Activated CD8-positive, alpha-beta T cell treated with anti-CD3 and anti-CD28 coated beads for 36 hours (primary cell): ENCODE data around the gene XRCC5. TPM values are rescaled to one million over a fixed set of nuclear protein-coding genes. Genes with fewer than 3 reads are reported as not detected.

Experiments
- ATAC-seq: fragments of 200-7000 bp; cut with Tn5 transposase; one replicate; pipeline ENCODE4 v1.10.0; 2021; ENCODE audit warnings: mild to moderate bottlenecking, moderate library complexity
- CTCF ChIA-PET: fragments of 350-600 bp; sonication (Branson Sonifier 250); formaldehyde crosslinking; loops from one replicate; lab custom pipeline; 2021; ENCODE audit warnings: antibody characterized with exemption; lab: Charles Lee
- POLR2A ChIA-PET: fragments of 350-600 bp; sonication (Branson Sonifier 250); formaldehyde crosslinking; loops from one replicate; lab custom pipeline; 2021; ENCODE audit warnings: antibody characterized with exemption; lab: Charles Lee
- DNase-seq: peaks from one replicate; pipeline ENCODE4 v3.0.0-alpha.2; 2020
- H3K27ac Mint-ChIP-seq: one replicate; pipeline ENCODE4 v1.8.0; 2021; ENCODE audit warnings: mild to moderate bottlenecking, mixed read lengths
- H3K27me3 Mint-ChIP-seq: one replicate; pipeline ENCODE4 v1.8.0; 2021; ENCODE audit warnings: mixed read lengths
- H3K36me3 Mint-ChIP-seq: one replicate; pipeline ENCODE4 v1.8.0; 2021; ENCODE audit warnings: low read depth, mixed read lengths
- H3K4me1 Mint-ChIP-seq: one replicate; pipeline ENCODE4 v1.8.0; 2021; ENCODE audit warnings: low read depth, mixed read lengths
- H3K4me3 Mint-ChIP-seq: one replicate; pipeline ENCODE4 v1.8.0; 2021; ENCODE audit warnings: mild to moderate bottlenecking, moderate library complexity, mixed read lengths
- H3K9me3 Mint-ChIP-seq: one replicate; pipeline ENCODE4 v1.8.0; 2021; ENCODE audit warnings: mixed read lengths
- CTCF ChIP-seq: fragments of 200-600 bp; IDR thresholded peaks from one replicate; pipeline ENCODE4 v1.8.0; 2022; ENCODE audit warnings: antibody characterized with exemption, mild to moderate bottlenecking
- intact Hi-C: fragments of 100-400 bp; cut with micrococcal nuclease; formaldehyde crosslinking; loops from one replicate; pipeline ENCODE4 v1.10.0; 2022
- total RNA-seq, 2 experiments: library from RNA; stranded (reverse); gene quantifications; one replicate each; pipeline ENCODE4 v1.2.3, GENCODE V29; 2021

The XRCC5 gene
- total RNA-seq, 2 experiments from 2014 or later: 541 to 544 TPM

DNA sequence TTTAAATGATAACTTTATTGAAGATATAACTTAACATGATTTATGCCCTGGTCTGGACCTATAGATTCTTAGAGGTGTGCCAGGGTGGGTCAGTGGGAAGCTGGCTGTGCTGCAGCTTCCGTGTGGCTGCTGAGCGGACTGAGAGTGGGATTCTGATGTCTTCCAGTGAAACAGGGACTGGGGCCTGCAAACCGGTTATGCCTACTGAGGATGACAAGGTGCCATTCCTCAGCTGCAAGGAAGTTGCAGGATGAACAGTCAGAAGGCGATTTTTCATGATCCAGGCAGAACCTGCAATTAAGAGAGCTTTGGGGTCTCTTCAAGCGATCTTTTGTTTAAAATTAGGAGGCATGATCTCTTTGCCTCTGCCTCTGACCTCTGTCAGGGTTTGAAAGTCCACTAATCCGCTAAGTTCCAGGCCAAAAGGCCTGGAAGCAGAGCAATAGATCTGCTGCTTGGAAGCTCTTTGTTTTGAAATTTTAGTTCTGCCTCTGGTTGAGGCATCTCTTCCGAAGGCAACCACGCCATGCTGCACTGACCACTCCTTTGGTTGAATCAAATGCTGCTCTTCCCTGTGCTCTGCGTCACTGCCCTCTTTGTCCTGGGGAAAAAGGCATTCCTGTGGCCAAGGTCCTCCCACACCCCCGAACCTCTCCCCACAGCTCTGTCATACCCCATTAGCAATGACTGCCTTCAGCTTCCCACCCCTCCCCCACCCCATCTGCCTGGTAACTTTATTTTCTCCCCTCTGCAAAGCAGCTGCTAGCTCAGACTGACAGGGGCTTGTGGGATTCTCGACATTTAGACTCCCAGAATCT lies 25.5 kb upstream of the XRCC5 start:
- intact Hi-C loops: no loop called here
- no peaks in the 10 kb centered on the region for H3K9me3 Mint-ChIP-seq
- ChIA-PET POLR2A (interaction anchor here (0.5 to 7.0 kb wide), 7 partner anchors 9 to 418 kb away, joined by 3 to 41 read pairs (median 4); partner anchors contain the start of gene XRCC5), CTCF (interaction anchor here (0.8 to 4.1 kb wide), 7 partner anchors 10 to 77 kb away, joined by 3 to 18 read pairs (median 3); partner anchors contain the start of gene XRCC5)
- ATAC-seq (no peak), DNase-seq (peak; percentile 30)
- TF ChIP-seq CTCF: no peak
- peaks cover 51% of the 10 kb centered on the region for H3K4me1 Mint-ChIP-seq
- no peaks in the 10 kb centered on the region for H3K36me3 Mint-ChIP-seq
- H3K4me3 Mint-ChIP-seq: no peak overlapping the region
- H3K27ac Mint-ChIP-seq: peak overlapping the region; percentile 62
- H3K27me3 Mint-ChIP-seq: no peaks in the 10 kb centered on the region

- DNase-seq: peak; percentile 37
- peaks cover 53% of the 10 kb centered on the region for H3K4me1 Mint-ChIP-seq
- intact Hi-C loops: no loop called here
- ChIA-PET CTCF (interaction anchor here (0.7 to 4.1 kb wide), 7 partner anchors 9 to 52 kb away, joined by 3 to 18 read pairs (median 4); partner anchors contain the start of gene XRCC5), POLR2A (interaction anchor here (1.4 to 7.0 kb wide), 3 partner anchors 8 to 33 kb away, joined by 3 to 41 read pairs (median 20); partner anchors contain the start of gene XRCC5)
- no peaks in the 10 kb centered on the region for H3K27me3 Mint-ChIP-seq
- peak overlapping the region; percentile 24 for H3K4me3 Mint-ChIP-seq
- no peaks in the 10 kb centered on the region for H3K9me3 Mint-ChIP-seq
- ATAC-seq: peak; percentile 15
- H3K27ac Mint-ChIP-seq: peak overlapping the region; percentile 86
- no peak for TF ChIP-seq CTCF
- no peaks in the 10 kb centered on the region for H3K36me3 Mint-ChIP-seq
These were observed 24.6 kb upstream of the XRCC5 start for GRCh38 chr2:216084547-216084946.

DNA sequence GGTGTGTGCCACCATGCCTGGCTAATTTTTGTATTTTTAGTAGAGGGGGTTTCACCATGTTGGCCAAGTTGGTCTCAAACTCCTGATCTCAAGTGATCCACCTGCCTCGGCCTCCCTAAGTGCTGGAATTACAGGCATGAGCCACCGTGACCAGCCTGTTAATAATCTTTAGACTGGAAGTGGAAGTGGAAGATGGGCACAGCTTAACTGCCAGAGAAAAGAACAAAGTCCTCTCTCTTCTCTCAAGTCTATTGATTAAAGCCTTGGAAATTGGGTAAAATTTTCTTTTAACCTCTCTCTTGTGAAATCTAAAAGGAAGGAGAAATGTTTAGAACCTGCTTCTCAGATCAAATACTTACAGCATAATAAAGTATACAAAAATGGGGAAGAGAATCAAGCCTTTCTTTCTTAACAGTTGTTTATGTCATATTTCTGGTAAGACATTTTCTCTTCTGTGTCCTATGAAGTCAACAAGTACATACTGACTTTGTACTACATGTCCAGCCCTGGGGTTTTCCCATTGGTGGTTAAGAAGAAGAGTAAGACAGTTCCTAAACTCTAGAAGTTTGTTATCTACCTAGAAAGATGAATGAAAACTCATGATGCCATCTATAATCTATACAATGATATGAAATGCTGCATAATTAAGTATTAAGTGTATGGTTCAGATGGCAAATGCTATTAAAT lies 22.8 kb upstream of the XRCC5 start:
- ATAC-seq: no peak
- DNase-seq: no peak
- no peaks in the 10 kb centered on the region for H3K36me3 Mint-ChIP-seq
- H3K4me1 Mint-ChIP-seq: peaks cover 61% of the 10 kb centered on the region
- no peaks in the 10 kb centered on the region for H3K27me3 Mint-ChIP-seq
- no peak overlapping the region for H3K4me3 Mint-ChIP-seq
- H3K27ac Mint-ChIP-seq: no peak overlapping the region
- H3K9me3 Mint-ChIP-seq: no peaks in the 10 kb centered on the region
- ChIA-PET CTCF (interaction anchor here (4.1 kb wide), 1 partner anchor 27 kb away, joined by 11 read pairs; no protein-coding TSS in a partner anchor), POLR2A (interaction anchor here (7.0 kb wide), 1 partner anchor 22 kb away, joined by 41 read pairs; the partner anchor contains the start of gene XRCC5)
- intact Hi-C loops: no loop called here
- no peak for TF ChIP-seq CTCF

GRCh38 chr2:216090369-216090786 lies 18.8 kb upstream of the XRCC5 start:
- H3K4me1 Mint-ChIP-seq: peaks cover 25% of the 10 kb centered on the region
- intact Hi-C loops: no loop called here
- no peaks in the 10 kb centered on the region for H3K36me3 Mint-ChIP-seq
- POLR2A ChIA-PET: interaction anchor here (0.8 to 2.5 kb wide), 2 partner anchors 19 to 29 kb away, joined by 3 to 15 read pairs; partner anchors contain the start of gene XRCC5
- CTCF ChIA-PET: interaction anchor here (1.0 to 1.5 kb wide), 4 partner anchors 9 to 20 kb away, joined by 3 read pairs; partner anchors contain the start of genes PECR and TMEM169
- H3K27me3 Mint-ChIP-seq: no peaks in the 10 kb centered on the region
- peak; percentile 83 for ATAC-seq
- no peak overlapping the region for H3K4me3 Mint-ChIP-seq
- H3K9me3 Mint-ChIP-seq: no peaks in the 10 kb centered on the region
- no peak for DNase-seq
- peak overlapping the region; percentile 75 for H3K27ac Mint-ChIP-seq
- no peak for TF ChIP-seq CTCF
